Activated T-helper 1 cell treated with Interleukin-2 at 50 U/mL for 16 hours (primary cell): ENCODE measurements around the gene THSD8.
A peak's percentile ranks its signal among the peaks of the same experiment; 100 is the strongest.
"Not testable (repeated sequence)": the region's sequence is repeated elsewhere in the genome, so short reads cannot be mapped to it uniquely, and the experiment has no call there.

ENCODE experiments used
- DNase-seq: peaks from one replicate; pipeline ENCODE4 v3.0.0-alpha.2; 2020; ENCODE audit warnings: low read depth

The THSD8 gene

DNA sequence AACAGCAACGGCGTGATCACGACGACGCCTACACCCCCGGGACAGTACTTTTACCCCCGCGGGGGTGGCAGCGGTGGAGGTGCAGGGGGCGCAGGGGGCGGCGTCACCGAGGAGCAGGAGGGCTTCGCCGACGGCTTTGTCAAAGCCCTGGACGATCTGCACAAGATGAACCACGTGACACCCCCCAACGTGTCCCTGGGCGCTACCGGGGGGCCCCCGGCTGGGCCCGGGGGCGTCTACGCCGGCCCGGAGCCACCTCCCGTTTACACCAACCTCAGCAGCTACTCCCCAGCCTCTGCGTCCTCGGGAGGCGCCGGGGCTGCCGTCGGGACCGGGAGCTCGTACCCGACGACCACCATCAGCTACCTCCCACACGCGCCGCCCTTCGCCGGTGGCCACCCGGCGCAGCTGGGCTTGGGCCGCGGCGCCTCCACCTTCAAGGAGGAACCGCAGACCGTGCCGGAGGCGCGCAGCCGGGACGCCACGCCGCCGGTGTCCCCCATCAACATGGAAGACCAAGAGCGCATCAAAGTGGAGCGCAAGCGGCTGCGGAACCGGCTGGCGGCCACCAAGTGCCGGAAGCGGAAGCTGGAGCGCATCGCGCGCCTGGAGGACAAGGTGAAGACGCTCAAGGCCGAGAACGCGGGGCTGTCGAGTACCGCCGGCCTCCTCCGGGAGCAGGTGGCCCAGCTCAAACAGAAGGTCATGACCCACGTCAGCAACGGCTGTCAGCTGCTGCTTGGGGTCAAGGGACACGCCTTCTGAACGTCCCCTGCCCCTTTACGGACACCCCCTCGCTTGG, 9.6 kb upstream of the THSD8 start:
- DNase-seq: peak; percentile 69

DNA sequence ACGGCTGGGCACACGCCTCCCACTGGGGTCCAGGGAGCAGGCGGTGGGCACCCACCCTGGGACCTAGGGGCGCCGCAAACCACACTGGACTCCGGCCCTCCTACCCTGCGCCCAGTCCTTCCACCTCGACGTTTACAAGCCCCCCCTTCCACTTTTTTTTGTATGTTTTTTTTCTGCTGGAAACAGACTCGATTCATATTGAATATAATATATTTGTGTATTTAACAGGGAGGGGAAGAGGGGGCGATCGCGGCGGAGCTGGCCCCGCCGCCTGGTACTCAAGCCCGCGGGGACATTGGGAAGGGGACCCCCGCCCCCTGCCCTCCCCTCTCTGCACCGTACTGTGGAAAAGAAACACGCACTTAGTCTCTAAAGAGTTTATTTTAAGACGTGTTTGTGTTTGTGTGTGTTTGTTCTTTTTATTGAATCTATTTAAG, 9.0 kb upstream of the THSD8 start:
- DNase-seq: no peak

GRCh38 chr19:12793290-12794195, 8.3 kb upstream of the THSD8 start:
- DNase-seq: peak; percentile 89

- DNase-seq: no peak
Measured at GRCh38 chr19:12794196-12794941, 7.5 kb upstream of the THSD8 start.

- DNase-seq: no peak
Measured at GRCh38 chr19:12794971-12795381, 6.9 kb upstream of the THSD8 start.

DNA sequence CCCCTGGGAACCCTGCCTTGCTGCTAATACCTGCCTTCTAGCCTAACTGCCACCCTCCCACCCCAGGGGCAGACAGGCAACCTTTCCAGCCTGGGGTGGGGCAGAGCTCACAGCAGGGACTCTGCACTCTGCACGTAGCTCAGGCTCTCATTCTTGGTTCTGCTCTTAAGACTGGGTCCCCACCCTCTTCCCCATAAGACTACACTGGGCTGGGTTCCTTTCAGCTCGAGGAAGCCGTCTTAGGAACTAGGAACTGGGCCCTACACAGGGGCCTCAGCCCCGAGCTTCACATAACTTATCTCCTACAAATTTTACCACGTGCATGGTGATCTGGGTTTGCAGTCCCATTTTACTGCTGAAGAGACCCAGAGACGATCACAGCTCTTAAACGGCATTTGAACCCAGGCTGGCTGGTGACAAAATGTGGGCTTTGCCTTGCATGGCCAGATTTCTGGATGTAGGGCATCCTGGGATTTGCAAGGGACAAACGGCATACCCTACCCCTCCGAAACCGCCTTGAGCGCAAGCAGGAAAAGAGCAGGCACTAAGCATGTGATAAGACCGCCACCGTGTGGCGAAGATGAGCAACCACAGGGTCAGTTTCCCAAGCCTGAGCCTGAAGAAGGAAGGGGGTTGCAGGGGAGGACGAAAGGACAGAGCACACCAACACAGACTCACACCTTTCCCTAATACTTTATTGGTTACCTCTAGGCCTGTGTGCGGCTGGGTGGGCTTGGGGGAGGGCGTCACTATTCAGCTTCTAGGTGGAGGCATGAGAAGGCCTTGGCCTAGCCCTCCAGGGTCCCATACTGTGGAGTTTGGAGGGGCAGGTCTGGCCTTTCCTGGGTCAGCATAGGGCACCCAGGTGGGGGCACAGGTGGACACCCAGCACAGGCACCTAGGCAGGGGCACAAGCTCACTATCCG, 5.5 kb upstream of the THSD8 start:
- peak; percentile 63 for DNase-seq

- no peak for DNase-seq
Measured at GRCh38 chr19:12797141-12797587, 4.7 kb upstream of the THSD8 start.

- DNase-seq: not testable (repeated sequence)
Measured at GRCh38 chr19:12797607-12798006, 4.3 kb upstream of the THSD8 start.

- DNase-seq: no peak
Measured at GRCh38 chr19:12799742-12800465, 2.0 kb upstream of the THSD8 start.

DNA sequence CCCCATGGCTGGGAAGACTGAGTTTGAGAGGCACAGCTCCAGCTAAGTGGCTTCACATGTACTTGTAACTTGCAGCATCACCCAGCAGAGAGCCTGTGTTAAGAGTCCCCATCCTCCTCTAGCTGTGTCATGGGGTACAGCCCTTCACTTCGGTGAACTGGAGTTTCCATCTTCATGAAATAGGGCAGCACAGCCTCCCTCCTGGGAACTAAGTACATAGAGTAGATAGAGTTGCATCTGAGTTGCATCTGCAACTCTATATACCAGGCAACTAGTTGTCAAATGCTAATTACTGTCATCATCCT, 1.5 kb upstream of the THSD8 start:
- DNase-seq: no peak

GRCh38 chr19:12800923-12801465, 875 bp upstream of the THSD8 start:
- no peak for DNase-seq

GRCh38 chr19:12802267-12803106, 618 bp downstream of the THSD8 start:
- no peak for DNase-seq

- no peak for DNase-seq
Measured at GRCh38 chr19:12804051-12804450, 2.2 kb downstream of the THSD8 start.

GRCh38 chr19:12806242-12807081, 4.6 kb downstream of the THSD8 start, which contains the start of gene RNASEH2A:
TSS of gene RNASEH2A (plus strand) at chr19:12806584. CDS start at chr19:12806674, 90 bp downstream.
- peak; percentile 78 for DNase-seq

GRCh38 chr19:12815088-12815487, 13.2 kb downstream of the THSD8 start:
- no peak for DNase-seq

DNA sequence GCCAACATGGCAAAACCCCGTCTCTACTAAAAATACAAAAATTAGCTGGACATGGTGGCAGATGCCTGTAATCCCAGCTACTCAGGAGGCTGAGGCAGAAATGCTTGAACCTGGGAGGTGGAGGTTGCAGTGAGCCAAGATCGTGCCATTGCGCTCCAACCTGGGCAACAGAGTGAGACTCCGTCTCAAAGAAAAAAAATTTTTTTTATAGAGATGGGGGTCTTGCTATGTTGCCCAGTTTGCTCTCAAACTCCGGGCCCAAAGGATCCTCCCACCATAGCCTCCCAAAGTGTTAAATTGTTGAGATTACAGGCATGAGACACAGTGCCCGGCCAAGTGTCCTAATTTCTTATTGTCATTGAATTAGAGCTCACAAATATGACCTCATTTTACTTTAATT, 15.3 kb downstream of the THSD8 start:
- not testable (repeated sequence) for DNase-seq

DNA sequence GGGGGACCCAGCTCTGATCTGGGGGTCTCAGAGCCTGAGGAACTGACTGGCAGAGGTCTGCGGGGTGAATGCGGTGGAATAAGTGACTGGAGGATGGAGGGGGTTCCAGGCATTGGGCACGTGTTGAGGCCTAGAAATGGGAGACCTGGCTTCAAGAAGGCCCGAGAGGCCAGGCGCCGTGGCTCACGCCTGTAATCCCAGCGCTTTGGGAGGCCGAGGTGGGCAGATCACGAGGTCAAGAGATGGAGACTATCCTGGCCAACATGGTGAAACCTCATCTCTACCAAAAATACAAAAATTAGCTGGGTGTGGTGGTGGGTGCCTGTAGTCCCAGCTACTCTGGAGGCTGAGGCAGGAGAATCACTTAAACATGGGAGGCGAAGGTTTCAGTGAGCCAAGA, 15.9 kb downstream of the THSD8 start:
- DNase-seq: not testable (repeated sequence)

DNA sequence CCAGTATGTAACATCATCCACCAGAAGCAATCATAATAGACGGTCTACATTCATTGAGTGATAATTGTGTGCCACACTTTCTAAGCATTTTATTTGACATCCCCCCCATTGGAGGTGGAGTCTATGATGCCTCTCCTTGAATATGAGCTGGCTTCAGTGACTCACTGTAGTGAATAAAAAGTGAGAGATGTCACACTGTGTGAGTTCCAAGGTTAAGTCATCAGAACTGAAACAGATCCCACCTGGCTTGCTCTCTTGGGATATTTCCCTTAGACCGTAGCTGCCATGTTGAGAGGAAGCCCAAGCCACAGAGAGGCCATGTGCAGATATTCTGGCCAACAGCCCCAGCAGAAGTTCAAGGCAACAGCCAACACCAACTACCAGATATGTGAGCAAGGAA, 19.9 kb downstream of the THSD8 start:
- no peak for DNase-seq
